Testis (tissue), 2 donors: ENCODE measurements around the gene PLK3.
"Not testable (repeated sequence)": the region's sequence is repeated elsewhere in the genome, so short reads cannot be mapped to it uniquely, and the experiment has no call there.

Source experiments
- POLR2A ChIP-seq: fragments of 450-650 bp; IDR thresholded peaks from one replicate; pipeline ENCODE4 v1.6.1; 2017; ENCODE audit warnings: antibody characterized with exemption, mild to moderate bottlenecking, moderate library complexity
- TF ChIP-seq, protein P1 (sequence below), 3 experiments: fragments of 450-650 bp in 2 of 3; fragments of 200-600 bp in 1 of 3; sonication (generic) in 1 of 3; IDR thresholded peaks; one replicate each; pipeline ENCODE4 v1.5.1; 2016 to 2019; ENCODE audit warnings: antibody characterized with exemption in 3 of 3, mild to moderate bottlenecking in 2 of 3, moderate library complexity in 1 of 3

- TF ChIP-seq, protein P1, sequence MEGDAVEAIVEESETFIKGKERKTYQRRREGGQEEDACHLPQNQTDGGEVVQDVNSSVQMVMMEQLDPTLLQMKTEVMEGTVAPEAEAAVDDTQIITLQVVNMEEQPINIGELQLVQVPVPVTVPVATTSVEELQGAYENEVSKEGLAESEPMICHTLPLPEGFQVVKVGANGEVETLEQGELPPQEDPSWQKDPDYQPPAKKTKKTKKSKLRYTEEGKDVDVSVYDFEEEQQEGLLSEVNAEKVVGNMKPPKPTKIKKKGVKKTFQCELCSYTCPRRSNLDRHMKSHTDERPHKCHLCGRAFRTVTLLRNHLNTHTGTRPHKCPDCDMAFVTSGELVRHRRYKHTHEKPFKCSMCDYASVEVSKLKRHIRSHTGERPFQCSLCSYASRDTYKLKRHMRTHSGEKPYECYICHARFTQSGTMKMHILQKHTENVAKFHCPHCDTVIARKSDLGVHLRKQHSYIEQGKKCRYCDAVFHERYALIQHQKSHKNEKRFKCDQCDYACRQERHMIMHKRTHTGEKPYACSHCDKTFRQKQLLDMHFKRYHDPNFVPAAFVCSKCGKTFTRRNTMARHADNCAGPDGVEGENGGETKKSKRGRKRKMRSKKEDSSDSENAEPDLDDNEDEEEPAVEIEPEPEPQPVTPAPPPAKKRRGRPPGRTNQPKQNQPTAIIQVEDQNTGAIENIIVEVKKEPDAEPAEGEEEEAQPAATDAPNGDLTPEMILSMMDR (IDR thresholded peaks at IDR 0.05) = not testable (repeated sequence)
- not testable (repeated sequence) for TF ChIP-seq POLR2A
These were observed 24.2 kb downstream of the PLK3 start for GRCh38 chr1:44824392-44824791.
